ENCODE measurements around the gene AKR1C2. TPM values are rescaled to one million over a fixed set of nuclear protein-coding genes. Genes with fewer than 3 reads are reported as not detected.
A peak's percentile ranks its signal among the peaks of the same experiment; 100 is the strongest.
"Not testable (repeated sequence)": the region's sequence is repeated elsewhere in the genome, so short reads cannot be mapped to it uniquely, and the experiment has no call there.

The AKR1C2 gene
- total RNA-seq, 1 donor from 2014 or later, result 4.4 TPM

DNA sequence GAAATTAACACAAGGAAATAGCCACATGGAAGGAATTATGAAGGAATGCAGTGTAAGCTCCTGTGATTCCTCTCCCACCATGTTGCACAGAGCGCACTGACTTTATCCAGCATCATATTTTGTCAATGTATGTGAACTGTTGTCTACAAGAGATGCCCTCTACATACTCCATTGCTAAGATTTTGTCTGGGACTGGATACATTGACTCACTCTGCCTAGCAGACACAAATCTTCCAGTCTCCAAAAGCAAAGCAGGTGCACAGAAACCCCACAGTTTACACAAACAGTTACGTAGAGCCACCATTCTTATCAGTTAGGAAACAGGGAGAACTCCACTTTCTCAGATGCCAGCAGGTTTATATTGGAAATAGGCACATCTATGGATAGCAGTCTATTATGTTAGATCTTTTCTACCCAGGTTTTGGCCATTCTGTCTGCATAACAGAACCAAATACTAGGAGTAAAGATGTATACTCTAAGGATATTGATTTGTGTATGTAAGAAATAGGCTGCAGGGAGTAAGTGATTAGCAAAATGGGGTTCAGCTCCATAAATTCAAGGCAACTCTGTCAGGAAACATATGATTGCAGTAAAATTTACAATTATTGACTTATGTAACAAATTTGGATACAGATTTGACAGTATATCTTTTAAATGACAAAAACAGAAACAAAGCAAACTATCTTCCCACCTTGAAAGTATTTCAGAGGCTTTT is 1.5 kb downstream of the AKR1C2 start:
- H3K4me3 ChIP-seq (ENCODE audit: low read depth, low read length), result no peak overlapping the region
- TF ChIP-seq, protein P1, sequence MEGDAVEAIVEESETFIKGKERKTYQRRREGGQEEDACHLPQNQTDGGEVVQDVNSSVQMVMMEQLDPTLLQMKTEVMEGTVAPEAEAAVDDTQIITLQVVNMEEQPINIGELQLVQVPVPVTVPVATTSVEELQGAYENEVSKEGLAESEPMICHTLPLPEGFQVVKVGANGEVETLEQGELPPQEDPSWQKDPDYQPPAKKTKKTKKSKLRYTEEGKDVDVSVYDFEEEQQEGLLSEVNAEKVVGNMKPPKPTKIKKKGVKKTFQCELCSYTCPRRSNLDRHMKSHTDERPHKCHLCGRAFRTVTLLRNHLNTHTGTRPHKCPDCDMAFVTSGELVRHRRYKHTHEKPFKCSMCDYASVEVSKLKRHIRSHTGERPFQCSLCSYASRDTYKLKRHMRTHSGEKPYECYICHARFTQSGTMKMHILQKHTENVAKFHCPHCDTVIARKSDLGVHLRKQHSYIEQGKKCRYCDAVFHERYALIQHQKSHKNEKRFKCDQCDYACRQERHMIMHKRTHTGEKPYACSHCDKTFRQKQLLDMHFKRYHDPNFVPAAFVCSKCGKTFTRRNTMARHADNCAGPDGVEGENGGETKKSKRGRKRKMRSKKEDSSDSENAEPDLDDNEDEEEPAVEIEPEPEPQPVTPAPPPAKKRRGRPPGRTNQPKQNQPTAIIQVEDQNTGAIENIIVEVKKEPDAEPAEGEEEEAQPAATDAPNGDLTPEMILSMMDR (conservative IDR thresholded peaks at IDR 0.05; ENCODE audit: low read depth, low read length), result no peak

DNA sequence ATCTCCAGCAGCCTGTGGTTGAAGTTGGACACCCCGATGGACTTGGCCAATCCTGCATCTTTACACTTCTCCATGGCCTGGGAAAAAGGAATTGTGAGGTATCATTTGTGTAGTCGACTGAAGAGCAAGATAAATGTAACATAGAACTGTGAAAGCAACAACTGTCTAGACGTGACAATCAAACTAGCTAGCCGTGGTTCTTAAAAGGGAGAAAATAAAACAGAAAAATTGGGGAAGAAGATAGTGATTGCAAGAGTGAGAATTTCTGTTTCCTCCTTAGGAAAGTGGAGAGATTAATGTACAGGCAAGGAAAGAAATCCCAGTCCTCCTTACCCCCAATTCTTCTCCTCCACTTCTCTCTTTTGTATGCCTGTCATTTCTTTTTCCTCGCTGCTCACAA is 5.0 kb downstream of the AKR1C2 start:
- TF ChIP-seq, protein P1 (conservative IDR thresholded peaks at IDR 0.05; ENCODE audit: low read depth, low read length), result no peak
- H3K4me3 ChIP-seq (ENCODE audit: low read depth, low read length), result no peak overlapping the region
- DNase-seq (ENCODE audit: low read depth), result no peak

More for the DNA sequence above, 1.5 kb downstream of the AKR1C2 start:
- DNase-seq (ENCODE audit: low read depth), result no peak

DNA sequence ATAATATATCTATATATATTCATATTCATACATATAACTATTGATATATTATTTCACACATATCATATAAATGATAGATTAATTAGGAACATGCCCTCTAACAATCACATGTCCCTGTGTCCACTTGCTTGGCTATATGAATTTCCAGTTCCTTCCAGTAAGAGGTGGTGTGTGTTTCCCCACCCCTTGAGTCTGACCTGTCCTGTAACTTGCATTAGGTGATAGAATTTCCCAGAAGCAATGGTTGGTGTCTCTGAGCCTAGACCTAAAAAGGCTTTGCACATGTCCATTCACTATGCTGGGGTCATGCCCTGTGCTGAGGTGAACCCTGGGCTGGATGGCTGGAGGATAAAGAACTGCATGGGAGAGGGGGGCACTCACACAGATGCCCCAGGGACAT is 9.4 kb downstream of the AKR1C2 start:
- not testable (repeated sequence) for DNase-seq (ENCODE audit: low read depth); H3K4me3 ChIP-seq (ENCODE audit: low read depth, low read length)

DNA sequence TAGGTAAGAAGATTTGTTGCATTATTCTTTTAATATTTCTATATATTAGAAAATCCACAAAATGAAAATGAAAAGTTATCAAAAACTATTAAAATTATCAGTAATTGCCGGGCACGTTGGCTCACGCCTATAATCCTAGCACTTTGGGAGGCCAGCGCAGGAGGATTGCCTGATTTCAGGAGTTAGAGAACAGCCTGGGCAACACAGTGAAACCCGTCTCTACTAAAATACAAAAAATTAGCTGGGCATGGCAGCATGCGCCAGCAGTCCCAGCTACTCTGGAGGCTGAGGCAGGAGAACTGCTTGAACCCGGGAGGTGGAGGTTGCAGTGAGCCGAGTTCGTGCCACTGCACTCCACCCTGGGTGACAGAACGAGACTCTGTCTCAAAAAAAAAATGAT is 11.1 kb downstream of the AKR1C2 start:
- not testable (repeated sequence) for DNase-seq (ENCODE audit: low read depth); H3K4me3 ChIP-seq (ENCODE audit: low read depth, low read length)

GRCh38 chr10:4991463-4991862 is 12.2 kb downstream of the AKR1C2 start:
- not testable (repeated sequence) for H3K4me3 ChIP-seq (ENCODE audit: low read depth, low read length); DNase-seq (ENCODE audit: low read depth)

DNA sequence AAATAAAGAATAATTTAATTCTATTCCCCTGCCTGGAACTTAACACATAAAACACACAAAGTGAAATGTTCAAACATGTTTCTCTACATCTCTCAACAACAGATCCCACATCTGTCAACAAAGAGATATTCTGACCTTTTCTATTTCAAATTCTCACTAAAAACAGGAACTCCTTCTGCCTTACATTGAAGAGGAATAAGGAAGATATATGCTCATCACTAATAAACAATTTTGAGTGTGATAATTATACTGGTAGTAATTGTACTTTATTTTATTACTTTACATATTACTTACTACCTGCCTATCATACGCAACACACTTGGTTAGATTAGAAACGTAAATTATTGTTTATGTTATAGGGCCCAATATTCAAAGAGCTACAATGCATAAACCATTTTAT is 13.4 kb downstream of the AKR1C2 start:
- H3K4me3 ChIP-seq (ENCODE audit: low read depth, low read length), result no peak overlapping the region
- no peak for DNase-seq (ENCODE audit: low read depth)
- TF ChIP-seq, protein P1 (conservative IDR thresholded peaks at IDR 0.05; ENCODE audit: low read depth, low read length), result no peak

GRCh38 chr10:4988000-4988641 is 15.5 kb downstream of the AKR1C2 start:
- not testable (repeated sequence) for H3K4me3 ChIP-seq (ENCODE audit: low read depth, low read length); DNase-seq (ENCODE audit: low read depth)

GRCh38 chr10:4984971-4985594 is 18.6 kb downstream of the AKR1C2 start:
- DNase-seq (ENCODE audit: low read depth), result peak; percentile 62
- TF ChIP-seq, protein P1 (conservative IDR thresholded peaks at IDR 0.05; ENCODE audit: low read depth, low read length), result peak; percentile 11
- no peak overlapping the region for H3K4me3 ChIP-seq (ENCODE audit: low read depth, low read length)

- no peak overlapping the region for H3K4me3 ChIP-seq (ENCODE audit: low read depth, low read length)
Observed at GRCh38 chr10:4984223-4984622, 19.4 kb downstream of the AKR1C2 start.

More at GRCh38 chr10:4984223-4984622, 19.4 kb downstream of the AKR1C2 start:
- TF ChIP-seq, protein P1 (conservative IDR thresholded peaks at IDR 0.05; ENCODE audit: low read depth, low read length), result no peak
- DNase-seq (ENCODE audit: low read depth), result no peak

All from epithelial cell of proximal tubule (primary cell).